ENCODE results near the gene PLA2G2D.

DNA sequence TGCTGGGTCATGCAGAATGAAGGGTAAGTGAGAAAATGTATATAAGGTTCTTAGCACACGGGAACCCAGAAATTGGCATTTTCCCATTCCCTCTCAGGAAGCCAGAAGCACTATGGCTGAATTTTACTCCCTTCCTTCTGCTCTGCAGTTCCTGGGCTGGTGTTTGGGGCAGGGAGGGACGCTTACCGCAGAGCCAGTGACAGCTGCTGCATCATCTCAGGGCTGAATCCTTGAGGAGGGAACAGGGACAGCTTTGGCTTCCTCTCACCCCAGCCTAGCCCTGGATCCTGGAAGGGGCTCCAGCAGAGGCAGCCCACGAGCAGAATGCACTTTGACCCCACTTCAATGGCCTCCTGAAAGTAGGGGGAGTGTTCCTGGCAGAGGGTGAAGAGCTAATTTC, 12.0 kb downstream of the PLA2G2D start:
- TF ChIP-seq, protein P1, sequence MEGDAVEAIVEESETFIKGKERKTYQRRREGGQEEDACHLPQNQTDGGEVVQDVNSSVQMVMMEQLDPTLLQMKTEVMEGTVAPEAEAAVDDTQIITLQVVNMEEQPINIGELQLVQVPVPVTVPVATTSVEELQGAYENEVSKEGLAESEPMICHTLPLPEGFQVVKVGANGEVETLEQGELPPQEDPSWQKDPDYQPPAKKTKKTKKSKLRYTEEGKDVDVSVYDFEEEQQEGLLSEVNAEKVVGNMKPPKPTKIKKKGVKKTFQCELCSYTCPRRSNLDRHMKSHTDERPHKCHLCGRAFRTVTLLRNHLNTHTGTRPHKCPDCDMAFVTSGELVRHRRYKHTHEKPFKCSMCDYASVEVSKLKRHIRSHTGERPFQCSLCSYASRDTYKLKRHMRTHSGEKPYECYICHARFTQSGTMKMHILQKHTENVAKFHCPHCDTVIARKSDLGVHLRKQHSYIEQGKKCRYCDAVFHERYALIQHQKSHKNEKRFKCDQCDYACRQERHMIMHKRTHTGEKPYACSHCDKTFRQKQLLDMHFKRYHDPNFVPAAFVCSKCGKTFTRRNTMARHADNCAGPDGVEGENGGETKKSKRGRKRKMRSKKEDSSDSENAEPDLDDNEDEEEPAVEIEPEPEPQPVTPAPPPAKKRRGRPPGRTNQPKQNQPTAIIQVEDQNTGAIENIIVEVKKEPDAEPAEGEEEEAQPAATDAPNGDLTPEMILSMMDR (IDR thresholded peaks at IDR 0.05; ENCODE audit: low read depth, low read length, missing input control) = no peak
- no peak for TF ChIP-seq GABPA (IDR thresholded peaks at IDR 0.05 in 1 of 2, conservative IDR thresholded peaks at IDR 0.05 in 1 of 2)
- TF ChIP-seq, protein P2, sequence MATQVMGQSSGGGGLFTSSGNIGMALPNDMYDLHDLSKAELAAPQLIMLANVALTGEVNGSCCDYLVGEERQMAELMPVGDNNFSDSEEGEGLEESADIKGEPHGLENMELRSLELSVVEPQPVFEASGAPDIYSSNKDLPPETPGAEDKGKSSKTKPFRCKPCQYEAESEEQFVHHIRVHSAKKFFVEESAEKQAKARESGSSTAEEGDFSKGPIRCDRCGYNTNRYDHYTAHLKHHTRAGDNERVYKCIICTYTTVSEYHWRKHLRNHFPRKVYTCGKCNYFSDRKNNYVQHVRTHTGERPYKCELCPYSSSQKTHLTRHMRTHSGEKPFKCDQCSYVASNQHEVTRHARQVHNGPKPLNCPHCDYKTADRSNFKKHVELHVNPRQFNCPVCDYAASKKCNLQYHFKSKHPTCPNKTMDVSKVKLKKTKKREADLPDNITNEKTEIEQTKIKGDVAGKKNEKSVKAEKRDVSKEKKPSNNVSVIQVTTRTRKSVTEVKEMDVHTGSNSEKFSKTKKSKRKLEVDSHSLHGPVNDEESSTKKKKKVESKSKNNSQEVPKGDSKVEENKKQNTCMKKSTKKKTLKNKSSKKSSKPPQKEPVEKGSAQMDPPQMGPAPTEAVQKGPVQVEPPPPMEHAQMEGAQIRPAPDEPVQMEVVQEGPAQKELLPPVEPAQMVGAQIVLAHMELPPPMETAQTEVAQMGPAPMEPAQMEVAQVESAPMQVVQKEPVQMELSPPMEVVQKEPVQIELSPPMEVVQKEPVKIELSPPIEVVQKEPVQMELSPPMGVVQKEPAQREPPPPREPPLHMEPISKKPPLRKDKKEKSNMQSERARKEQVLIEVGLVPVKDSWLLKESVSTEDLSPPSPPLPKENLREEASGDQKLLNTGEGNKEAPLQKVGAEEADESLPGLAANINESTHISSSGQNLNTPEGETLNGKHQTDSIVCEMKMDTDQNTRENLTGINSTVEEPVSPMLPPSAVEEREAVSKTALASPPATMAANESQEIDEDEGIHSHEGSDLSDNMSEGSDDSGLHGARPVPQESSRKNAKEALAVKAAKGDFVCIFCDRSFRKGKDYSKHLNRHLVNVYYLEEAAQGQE (IDR thresholded peaks at IDR 0.05) = no peak
- no peak for TF ChIP-seq SP1 (IDR thresholded peaks at IDR 0.05)

Measured in liver (tissue), 3 donors.